ENCODE measurements around the gene DARS1.

DNA sequence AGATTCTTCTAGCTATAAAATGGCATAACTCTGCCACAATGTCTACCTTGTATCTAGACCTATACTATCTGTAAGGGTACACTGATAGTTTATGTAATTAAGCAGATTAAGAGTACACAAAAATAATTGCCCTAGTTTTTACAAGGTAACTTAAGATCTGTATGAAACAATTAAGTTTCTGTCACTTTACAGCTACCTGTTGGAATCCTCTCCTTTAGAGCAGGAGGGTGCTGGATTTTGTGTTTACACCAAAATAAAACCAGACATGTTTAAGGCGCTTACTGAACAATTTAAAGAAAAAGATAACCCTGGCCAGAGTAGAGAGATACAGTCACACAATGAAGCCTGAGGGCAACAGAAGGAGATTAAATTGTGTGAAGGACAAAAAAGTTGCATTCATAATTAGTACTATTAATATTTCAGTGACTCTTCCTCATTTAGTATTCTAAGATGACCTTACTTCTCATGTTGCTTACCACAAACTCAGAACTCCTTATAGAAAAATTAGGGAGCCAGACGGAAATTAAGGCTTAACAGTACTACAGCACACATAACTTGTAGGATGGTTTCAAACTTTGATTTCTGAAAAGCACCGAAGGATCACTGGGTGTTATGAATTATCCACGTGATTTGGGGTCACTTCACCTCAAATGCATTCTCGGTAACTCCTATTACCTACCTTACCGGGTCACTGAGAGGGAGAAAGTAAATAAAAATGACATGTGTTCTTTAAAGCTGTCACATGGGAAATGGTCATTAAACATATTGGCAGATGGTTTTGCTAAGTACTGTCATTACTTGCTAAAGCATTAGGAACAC, 1.0 kb downstream of the DARS1 start:
- TF ChIP-seq POLR2AphosphoS5 (IDR thresholded peaks at IDR 0.05; ENCODE audit: insufficient read depth in 1 of 2, low read depth in 1 of 2) = no peak
- no peak for TF ChIP-seq POLR2A (IDR thresholded peaks at IDR 0.05)
- TF ChIP-seq, protein P1, sequence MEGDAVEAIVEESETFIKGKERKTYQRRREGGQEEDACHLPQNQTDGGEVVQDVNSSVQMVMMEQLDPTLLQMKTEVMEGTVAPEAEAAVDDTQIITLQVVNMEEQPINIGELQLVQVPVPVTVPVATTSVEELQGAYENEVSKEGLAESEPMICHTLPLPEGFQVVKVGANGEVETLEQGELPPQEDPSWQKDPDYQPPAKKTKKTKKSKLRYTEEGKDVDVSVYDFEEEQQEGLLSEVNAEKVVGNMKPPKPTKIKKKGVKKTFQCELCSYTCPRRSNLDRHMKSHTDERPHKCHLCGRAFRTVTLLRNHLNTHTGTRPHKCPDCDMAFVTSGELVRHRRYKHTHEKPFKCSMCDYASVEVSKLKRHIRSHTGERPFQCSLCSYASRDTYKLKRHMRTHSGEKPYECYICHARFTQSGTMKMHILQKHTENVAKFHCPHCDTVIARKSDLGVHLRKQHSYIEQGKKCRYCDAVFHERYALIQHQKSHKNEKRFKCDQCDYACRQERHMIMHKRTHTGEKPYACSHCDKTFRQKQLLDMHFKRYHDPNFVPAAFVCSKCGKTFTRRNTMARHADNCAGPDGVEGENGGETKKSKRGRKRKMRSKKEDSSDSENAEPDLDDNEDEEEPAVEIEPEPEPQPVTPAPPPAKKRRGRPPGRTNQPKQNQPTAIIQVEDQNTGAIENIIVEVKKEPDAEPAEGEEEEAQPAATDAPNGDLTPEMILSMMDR (IDR thresholded peaks at IDR 0.05) = no peak

All from vagina (tissue), 2 donors.